Stimulated activated CD4-positive, alpha-beta T cell treated with anti-CD3 and anti-CD28 coated beads, Interleukin-2, amount 100 ng/mL, for 4 hours (primary cell): Measurements from ENCODE around the gene FOXD4.
"Not testable (repeated sequence)": the region's sequence is repeated elsewhere in the genome, so short reads cannot be mapped to it uniquely, and the experiment has no call there.

Source experiments
- DNase-seq: peaks from one replicate; pipeline ENCODE4 v3.0.0-alpha.2; 2020; ENCODE audit warnings: low read depth

The FOXD4 gene

DNA sequence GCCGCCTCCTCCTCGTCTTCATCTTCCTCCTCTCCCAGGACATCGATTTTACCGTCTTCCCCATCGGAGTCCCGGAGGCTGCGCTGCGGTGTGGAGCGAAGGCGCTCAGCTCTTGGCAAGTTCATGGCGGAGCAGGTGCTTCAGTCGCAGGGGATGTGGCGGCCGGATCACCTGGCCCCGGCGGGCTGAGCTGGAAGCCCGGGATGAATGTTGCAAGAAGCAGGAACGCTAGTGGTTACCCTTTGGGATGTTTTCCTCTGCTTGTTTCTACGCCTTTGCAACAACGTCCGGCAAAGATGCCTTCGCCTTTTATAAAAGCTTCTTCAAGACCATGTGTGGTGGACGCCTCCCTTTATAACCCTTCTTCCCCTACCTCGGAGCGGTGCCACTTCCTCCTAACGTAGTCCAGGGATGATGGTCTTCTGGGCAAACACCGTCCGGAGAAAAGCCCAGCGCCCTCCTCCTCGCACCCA lies at the start of gene FOXD4:
Gene FOXD4, minus strand, starts transcription at position 423 of the 473 bp plus-strand sequence. Its CDS starts 298 bp downstream, at position 125.
- not testable (repeated sequence) for DNase-seq

DNA sequence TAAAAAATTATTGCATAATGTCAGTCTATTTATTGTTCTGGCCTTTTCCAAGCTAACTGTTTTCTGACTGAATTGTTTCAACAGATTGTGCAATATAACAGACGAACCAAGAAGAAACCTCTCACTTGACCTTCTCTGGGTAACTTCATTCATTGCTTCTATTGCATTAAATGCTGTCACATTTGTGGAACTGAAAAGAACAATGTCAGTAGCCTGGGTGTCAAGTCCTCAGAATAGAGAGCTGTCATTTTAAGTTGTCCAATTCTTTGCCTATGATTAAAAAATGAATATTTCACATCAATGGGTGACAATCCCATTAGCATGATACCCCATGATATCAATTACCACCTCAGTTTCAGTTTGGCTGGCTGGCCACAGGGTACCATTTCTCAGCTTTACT lies 41.7 kb upstream of the FOXD4 start:
- not testable (repeated sequence) for DNase-seq

DNA sequence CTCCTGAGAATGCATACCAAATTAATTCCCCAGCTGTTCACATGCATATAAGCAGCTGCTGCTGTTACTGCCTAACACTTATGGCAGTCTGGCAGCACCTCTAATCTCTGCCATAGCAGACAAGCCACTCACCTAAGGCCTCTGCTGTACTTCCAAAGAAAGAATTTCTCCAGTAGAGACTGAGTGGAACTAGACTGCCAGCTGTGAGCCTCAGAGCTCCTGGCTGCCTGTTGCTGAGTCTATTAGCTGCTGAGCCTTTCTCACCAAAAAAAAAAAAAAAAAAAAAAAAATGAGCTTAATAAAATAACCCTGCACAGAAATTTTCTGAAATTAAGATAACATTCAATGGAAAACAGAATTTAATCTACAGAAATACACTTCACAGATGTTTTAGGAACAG lies 33.0 kb upstream of the FOXD4 start:
- not testable (repeated sequence) for DNase-seq

DNA sequence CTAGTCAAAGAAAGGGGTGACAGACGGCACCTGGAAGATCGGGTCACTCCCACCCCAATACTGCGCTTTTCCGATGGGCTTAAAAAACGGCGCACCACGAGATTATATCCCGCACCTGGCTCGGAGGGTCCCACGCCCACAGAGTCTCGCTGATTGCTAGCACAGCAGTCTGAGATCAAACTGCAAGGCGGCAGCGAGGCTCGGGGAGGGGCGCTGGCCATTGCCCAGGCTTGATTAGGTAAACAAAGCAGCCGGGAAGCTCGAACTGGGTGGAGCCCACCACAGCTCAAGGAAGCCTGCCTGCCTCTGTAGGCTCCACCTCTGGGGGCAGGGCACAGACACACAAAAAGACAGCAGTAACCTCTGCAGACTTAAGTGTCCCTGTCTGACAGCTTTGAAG lies 21.7 kb upstream of the FOXD4 start:
- not testable (repeated sequence) for DNase-seq

DNA sequence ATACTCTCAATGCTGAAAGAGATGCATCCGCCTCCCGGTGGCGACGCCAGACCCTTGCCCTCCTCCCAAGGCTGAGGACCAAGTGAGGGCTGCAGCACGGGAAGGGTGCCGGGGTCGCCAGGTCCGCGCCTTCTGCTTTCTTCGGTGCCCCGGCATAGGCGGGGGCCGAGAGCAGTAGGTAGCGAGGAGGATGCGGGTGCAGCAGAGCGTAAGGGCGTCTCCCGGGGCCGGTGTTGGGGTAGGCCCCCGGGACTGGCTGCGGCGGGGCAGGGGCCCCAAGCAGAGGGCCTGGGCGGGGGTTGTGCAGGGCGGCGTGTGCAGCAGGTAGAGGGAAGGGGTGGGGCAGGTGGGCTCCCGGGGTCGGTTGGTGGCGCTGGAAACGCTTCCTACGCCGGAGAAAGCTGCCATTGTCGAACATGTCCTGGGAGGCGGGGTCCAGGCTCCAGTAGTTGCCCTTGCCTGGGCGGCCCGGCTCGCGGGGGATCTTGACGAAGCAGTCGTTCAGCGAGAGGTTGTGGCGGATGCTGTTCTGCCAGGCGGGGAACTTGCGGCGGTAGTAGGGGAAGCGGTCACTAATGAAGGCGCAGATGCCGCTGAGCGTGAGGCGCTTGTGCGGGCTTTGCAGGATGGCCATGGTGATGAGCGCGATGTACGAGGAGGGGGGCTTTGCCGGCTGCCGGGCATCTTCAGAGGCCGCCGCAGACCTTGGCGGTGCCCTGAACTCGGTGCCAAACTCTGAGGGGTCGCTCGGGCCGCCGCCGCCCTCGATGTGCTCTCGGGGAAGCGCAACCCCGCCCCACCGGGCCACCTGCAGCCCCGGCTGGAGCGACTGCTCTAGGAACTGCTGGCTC lies 848 bp downstream of the FOXD4 start:
- DNase-seq: not testable (repeated sequence)

DNA sequence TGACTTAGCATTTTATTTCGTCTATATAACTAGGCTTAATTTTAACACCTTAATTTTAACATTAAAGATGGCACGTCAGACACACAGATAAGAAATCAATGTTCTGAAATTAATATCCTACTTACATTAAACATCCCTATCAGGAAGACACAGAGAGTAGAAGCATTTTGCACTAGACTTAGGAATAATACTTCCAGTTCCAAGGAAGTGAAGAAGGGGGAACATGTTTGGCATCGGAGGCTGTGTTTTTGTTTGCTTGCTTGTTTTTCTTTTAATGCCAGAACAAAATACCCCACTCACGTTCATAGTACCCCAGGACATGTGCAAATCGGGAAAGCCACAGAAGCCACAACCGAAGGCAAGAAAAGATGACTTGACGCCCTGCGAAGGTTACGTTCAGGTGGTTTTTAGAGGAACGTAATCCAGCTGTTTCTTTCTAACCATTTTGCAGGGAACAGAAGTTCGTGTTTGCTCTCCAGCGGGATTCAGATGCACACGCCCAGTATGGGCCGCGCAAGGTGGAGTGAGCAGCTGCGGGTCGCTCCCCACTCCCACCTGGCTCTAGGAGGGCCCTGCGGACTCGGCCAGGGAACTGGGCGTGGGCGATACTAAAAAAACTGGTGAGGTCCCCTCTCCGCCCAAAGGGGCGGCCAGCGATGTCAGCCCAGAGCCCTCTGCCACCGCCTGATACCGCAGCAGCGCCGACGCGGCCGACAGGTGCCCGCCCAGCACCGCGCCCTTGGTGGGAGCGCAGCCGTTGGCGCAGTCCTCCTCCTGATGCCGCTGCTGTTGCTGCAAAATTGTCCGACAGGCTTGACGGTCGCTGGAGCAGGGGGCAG lies 1.8 kb downstream of the FOXD4 start:
- DNase-seq: not testable (repeated sequence)

DNA sequence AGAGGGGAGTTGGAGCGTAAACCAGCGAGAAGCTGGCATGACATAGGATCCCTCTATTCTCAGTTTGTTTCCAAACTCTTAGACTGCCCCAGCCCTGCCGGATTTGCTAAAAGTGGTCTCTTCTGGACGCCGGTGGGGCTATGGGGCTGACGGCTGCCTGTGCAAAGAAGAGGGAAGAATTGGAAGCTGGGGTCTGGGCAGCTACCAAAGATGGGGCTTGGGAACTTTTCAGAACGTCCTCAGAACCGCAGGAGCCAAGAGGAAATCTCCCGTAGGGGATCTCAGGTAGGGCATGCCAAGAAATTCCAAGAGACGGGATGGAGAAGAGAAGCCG lies 3.1 kb downstream of the FOXD4 start:
- DNase-seq: not testable (repeated sequence)

DNA sequence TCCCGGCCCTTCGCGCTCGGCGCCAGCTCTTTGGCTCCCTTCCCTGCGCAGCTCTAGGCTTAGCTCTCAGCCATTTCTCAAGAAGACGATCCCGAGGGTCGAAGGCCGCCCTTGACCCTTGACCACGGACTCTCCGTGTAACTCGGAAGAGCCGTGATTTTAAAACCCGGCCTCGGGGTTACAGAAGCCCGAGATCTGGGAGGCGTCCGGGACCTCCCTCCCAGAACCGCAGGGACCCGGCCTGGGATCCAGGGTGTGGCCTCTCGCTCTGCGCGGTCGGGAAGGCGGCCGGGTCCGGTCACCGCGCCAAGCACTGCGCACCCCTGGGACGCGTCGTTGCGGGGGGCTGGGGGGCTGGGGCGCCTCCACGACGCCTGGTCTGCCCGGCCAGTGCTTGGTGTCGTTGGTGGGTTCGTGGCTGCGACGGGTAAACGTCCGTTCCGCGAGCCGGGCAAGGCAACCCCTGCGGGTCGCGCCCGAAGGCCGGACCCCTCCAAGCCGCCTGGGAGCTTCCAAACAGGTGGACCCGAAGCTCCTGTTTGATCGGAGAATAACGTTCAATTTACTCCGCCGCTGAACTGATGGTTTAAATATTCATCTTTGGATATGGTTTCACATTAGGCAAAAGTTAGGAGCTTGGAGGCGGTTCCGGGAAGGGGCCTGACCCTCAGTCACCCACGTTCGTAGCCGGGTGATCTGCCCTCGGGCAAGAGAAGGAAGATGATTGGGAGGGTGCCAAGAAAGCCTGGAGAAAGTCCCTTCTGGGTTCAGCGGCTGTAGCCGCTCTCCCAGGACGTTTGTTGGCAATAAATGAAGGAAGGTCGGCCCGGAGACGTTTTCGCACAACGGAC lies 3.7 kb downstream of the FOXD4 start:
- DNase-seq: not testable (repeated sequence)

DNA sequence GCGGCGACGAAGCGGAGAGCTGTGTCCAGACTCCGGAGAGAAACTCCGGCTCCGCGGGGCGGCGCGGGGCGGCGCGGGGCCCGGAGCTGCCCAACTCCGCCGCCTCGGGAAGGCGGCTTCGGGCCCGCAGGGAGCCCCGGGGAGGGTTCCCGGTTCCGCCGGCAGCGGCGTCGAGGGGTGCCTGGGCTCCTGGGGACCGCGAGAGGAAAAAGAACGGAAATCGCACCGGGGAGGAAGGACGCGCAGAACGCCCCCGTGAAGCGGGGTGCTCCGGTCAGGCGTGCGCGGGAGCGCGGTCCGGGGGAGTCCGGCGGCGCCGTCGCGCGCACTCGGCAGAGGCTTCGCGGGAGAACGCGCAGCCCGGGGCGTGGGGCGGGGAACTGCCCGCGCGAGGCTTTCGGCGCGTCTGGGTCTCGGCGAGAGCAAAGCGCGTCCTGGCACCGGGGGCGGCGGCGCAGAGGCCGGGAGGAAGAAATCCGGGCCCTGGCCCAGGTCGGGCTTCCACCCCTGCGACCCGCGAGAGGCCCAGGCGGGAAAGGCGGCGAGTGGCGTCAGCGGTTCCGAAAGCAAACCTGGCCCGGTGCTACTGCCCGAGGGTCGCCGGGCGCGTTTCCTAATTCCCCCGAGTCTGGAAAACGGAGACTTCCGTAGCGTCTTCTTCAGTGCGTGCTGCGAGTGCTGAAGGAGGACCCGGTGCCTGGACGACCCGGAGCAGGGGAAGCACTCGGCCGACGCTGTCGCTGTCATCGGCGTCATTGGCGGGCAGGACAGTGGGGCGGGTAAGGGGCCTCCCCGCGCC lies 4.5 kb downstream of the FOXD4 start:
- DNase-seq: not testable (repeated sequence)

DNA sequence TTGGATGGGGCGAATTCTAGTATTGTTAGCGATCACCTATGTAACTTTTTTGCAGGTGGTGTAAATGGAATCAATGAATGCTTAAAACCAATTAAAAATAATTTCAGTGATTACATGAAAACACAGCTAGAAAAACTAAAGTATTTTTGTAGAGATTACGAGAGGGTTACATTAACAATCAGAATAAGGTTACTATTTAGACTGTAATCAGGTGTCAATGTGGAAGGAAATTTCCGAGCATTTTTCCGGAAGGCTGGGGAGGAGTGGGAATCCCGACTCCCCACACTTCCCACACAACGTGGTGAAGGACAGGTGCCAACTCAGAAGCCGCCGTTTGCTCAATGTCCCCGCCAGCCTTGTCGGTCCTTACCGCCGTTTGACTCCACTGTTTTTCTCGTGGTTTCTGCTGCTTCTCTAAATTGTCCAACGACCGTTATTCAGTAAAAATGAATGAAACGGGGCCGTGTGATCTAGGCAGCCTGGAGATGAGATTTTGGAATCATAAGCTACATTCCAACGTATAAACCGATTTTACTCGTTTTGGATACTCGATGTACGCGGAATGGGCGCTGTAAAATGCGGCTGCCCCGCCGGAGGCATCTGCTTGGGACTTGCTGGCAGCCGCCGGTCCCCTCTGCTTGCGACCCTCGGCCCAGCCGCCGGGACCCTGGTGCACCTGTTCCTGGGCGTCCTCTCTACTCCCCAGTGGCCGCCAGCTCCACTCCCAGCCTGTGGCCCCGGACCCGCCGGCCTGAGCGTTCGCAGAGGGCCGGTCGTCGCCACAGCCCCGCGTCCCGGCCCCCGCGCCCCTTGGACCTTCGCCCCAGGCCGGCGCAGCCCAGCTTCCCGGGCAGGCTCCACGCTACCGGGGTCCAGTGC lies 5.4 kb downstream of the FOXD4 start:
- not testable (repeated sequence) for DNase-seq

DNA sequence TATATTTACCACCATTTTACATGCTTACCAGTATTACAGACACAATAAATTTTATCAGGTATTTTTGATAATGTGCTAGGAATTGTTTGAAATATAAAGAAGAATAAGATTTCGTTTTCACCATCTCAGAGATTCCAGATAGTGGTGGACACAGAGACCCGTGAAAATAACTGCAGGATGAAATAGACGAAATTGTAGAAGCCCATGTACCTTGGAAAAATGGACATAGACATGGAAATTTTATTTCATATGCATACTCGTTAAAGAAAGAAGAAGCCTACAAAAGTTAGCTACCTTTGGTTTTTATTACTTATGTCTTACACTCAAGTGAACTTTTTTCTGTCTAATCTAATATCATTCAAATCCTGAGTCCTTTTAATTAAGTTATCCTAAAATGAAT lies 7.5 kb downstream of the FOXD4 start:
- not testable (repeated sequence) for DNase-seq

DNA sequence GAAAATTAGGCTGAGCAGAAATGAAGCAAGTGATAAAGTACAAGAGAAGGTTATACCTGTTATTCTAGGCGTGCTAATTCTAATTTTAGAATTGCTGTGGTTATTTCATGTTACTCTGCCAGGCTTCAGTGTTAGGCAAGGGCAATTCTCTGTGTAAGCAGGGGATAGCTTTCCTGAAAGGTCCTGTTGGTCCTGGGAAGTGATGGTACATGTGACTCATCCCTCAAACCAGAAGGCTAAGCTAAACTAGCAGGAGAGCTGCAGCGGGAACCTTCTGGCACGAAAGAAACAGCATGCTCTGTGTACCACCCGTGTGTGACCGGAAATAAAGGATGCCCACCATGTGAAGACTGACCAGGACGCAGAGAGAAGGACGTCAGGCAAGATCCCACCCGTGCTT lies 8.7 kb downstream of the FOXD4 start:
- DNase-seq: not testable (repeated sequence)

DNA sequence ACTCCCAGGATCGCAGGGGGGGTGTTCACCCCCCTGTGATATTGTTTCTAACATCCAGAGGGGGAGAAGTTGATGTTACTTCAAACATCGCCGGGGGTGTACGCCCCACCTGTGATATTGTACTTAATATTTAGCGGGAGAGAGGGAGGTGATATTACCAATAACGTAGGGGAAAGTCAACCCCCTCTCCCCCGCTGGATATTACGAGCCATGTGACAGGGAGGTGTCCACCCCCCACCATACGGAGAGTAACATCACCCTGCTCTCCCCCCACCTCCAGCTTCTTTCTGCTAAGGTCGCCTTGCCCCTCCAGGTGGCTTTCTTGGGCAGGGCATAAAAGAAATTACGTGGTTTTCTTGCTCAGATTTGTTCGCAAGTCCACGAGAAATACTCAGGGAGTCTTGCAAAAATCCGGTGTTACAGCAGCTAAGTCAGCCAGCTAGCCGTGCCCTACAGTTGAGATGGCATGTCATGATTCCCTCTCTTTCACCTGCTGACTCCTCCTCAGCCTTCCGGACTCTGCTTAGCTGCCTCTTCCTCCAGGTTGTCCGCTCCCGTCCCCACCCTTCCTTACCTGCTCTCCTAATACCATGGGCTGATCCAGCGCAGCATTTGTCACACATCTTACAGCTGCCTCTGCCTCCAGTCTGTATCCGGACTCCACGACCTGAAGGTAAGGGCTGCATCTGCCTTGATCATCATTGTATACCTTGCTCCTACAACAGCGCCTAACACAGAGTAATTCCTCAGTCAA lies 9.3 kb downstream of the FOXD4 start:
- not testable (repeated sequence) for DNase-seq

DNA sequence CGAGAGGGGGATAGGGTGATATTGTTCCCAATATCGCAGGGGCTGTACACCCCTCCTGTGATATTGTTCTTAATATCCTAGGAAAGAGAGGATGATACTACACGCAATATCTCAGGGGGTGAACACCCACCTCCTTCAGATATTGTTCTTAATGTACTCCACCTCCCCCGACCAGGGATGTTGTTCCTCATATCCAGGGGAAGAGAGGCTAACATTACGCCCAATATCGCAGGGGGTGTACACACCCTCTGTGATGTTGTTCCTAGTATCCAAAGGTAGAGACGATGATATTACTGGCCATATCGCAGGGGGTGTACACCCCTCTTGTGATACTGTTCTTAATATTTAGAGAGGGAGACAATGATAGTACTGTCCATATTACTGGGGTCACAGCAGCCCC lies 12.2 kb downstream of the FOXD4 start:
- not testable (repeated sequence) for DNase-seq

DNA sequence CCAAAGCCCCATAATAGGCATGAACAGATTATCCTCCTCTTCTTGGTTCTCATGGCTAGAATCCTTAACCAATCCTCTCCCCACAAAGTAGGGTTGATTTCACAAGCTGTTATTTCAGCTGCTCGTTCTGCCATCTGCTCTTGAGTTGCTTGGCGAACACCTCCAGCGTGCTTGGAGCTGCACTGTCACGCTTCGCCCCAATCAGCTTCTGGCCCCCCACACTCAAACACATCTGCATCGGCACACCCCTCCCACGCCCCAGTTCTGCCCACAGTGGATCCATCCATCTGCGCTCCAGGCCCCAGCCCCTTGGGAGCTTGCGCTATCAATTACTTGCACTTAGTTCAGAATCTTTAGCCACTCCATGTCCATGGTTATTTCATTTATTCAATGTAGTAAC lies 17.8 kb downstream of the FOXD4 start:
- DNase-seq: not testable (repeated sequence)

DNA sequence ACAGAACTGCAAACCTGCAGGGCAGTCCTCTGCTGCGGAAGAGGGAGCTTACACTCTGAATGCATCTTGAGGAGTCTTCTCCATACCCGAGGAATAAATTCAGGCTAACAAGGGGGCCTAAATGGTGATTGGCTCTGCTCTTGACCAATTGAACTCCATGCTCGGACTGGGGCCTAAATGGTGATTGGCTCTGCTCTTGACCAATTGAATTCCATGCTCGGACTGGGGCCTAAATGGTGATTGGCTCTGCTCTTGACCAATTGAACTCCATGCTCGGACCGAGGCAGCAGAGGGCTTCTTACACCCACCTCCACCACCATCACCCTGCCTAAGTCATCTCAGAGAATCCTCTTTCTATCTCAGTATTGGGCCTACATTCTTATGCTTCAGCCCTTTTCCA lies 18.4 kb downstream of the FOXD4 start:
- not testable (repeated sequence) for DNase-seq

DNA sequence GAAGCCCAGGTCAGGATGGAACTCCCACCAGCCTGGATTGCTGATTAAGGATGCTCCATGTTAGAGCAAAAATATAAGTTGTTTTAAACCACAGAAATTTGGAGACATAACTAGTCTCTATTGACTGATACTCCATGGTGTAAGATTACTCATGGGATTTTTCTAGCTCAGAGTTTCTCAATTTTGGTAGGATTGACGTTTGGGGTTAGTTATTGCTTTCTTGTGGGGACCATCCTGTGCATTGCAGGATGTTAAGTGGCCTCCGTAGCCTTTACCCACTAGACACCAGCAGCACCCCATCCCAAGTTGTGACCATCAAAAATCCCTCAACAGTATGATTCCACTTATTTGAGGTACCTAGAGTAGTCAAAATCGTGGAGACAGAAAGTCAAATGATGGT lies 19.4 kb downstream of the FOXD4 start:
- DNase-seq: not testable (repeated sequence)

DNA sequence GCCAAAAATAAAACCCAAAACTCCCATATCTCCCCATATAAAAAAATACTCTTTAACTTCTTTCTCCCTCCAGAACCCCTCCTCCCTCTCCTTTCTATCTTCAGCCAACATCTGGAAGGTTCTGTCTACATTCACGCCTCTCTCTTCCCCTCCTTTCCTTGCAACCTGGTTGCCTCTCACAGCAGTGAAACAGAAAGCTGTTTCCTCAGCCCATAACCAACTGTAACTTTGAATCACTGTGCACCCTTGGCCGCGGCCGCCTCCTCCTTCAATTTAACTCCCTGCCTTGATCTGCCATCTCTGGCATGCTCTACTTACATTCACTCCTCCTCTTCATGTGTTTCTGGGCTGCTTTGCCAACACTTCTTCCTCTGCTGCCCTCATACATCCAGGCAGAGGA lies 23.2 kb downstream of the FOXD4 start:
- DNase-seq: not testable (repeated sequence)

DNA sequence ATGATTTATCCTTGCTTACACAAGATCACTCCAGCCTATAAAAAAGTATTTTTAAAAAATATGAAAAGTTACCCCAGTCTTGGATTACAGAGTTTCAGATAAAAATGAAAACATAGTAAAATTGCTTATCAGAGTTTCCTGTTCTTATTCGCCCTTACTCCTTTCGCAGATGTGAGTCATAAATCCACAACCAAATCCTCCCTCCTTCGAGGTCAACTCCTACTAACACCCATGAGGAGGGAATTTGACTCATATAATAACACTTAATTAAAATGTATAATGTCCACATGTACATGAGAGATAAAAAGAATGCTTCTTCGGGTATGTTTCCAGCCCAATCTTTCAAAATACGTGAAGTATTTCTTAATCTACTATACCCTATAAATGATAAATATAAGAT lies 23.9 kb downstream of the FOXD4 start:
- not testable (repeated sequence) for DNase-seq
